OCI-LY7 (cell line): ENCODE measurements around the gene CSTPP1. TPM values are rescaled to one million over a fixed set of nuclear protein-coding genes. Genes with fewer than 3 reads are reported as not detected.

ENCODE experiments used
- BruUV-seq: library from RNA; stranded (reverse); fragments of 400-500 nt; replicated peaks from 2 replicates; lab custom pipeline; 2021; lab: Mats Ljungman, UMichigan
- CTCF ChIA-PET: fragments of 300-600 bp; sonication (Branson Sonifier 250); formaldehyde crosslinking; loops from one replicate; lab custom pipeline; 2022; ENCODE audit warnings: antibody characterized with exemption; ENCODE audit not compliant: unreplicated experiment; lab: Charles Lee
- POLR2A ChIA-PET: fragments of 300-600 bp; sonication (Branson Sonifier 250); formaldehyde crosslinking; loops from one replicate; lab custom pipeline; 2022; ENCODE audit warnings: antibody characterized with exemption; lab: Charles Lee
- DNase-seq: peaks from one replicate; pipeline ENCODE4 v3.0.0-alpha.2; 2015; ENCODE audit warnings: low spot score
- H2AFZ ChIP-seq: fragments of 200-600 bp; sonication (generic), shearing (Covaris generic); 2 replicates; pipeline ENCODE4 v1.6.1; 2014; ENCODE audit warnings: mild to moderate bottlenecking, antibody characterized with exemption, low read length, moderate library complexity
- H3K27ac ChIP-seq: fragments of 200-600 bp; sonication (generic); 2 replicates; pipeline ENCODE4 v1.5.1; 2014; ENCODE audit warnings: mixed run types, low read depth, mild to moderate bottlenecking, moderate library complexity, low read length, inconsistent platforms; ENCODE audit not compliant: poor library complexity, severe bottlenecking
- H3K36me3 ChIP-seq: fragments of 200-600 bp; sonication (generic); 2 replicates; pipeline ENCODE4 v1.6.1; 2014; ENCODE audit warnings: mild to moderate bottlenecking, antibody characterized with exemption, low read length, moderate library complexity, mixed read lengths; ENCODE audit not compliant: insufficient read depth
- H3K4me1 ChIP-seq: fragments of 200-600 bp; sonication (generic); 2 replicates; pipeline ENCODE4 v1.5.1; 2014; ENCODE audit warnings: mild to moderate bottlenecking, low read length; ENCODE audit not compliant: insufficient read depth, poor library complexity, severe bottlenecking
- H3K4me2 ChIP-seq: fragments of 200-600 bp; sonication (generic); 2 replicates; pipeline ENCODE4 v1.6.1; 2014; ENCODE audit warnings: mild to moderate bottlenecking, low read length
- H3K4me3 ChIP-seq: fragments of 200-600 bp; sonication (generic); 2 replicates; pipeline ENCODE4 v1.5.1; 2014; ENCODE audit warnings: mild to moderate bottlenecking, low read depth, low read length; ENCODE audit not compliant: poor library complexity, severe bottlenecking
- H3K79me2 ChIP-seq: fragments of 200-600 bp; sonication (generic); 2 replicates; pipeline ENCODE4 v1.6.1; 2016; ENCODE audit warnings: low read depth, mild to moderate bottlenecking, low read length, moderate library complexity, mixed read lengths; ENCODE audit not compliant: insufficient read depth
- H3K9me2 ChIP-seq: fragments of 200-600 bp; sonication (generic); 2 replicates; pipeline ENCODE4 v1.6.1; 2016; ENCODE audit warnings: mild to moderate bottlenecking, low read length, mixed read lengths; ENCODE audit not compliant: insufficient read depth
- H3K9me3 ChIP-seq: fragments of 200-600 bp; sonication (generic); 2 replicates; pipeline ENCODE4 v1.6.1; 2014; ENCODE audit warnings: mild to moderate bottlenecking, mixed run types, low read length, mixed read lengths
- H4K20me1 ChIP-seq: fragments of 200-600 bp; sonication (generic); 2 replicates; pipeline ENCODE4 v1.6.1; 2014; ENCODE audit warnings: mild to moderate bottlenecking, antibody characterized with exemption, low read length, moderate library complexity, mixed read lengths; ENCODE audit not compliant: insufficient read depth
- CTCF ChIP-seq: fragments of 200-600 bp; sonication (generic); conservative IDR thresholded peaks from 2 replicates; pipeline ENCODE4 v1.5.1; 2014; ENCODE audit warnings: mild to moderate bottlenecking, antibody characterized with exemption, low read length, moderate library complexity, mixed read lengths
- EZH2phosphoT487 ChIP-seq: fragments of 200-600 bp; sonication (generic); IDR thresholded peaks from 2 replicates; pipeline ENCODE4 v1.6.1; 2018; ENCODE audit warnings: low read depth, borderline replicate concordance, mild to moderate bottlenecking, mixed run types, antibody characterized with exemption, low read length, moderate library complexity, mixed read lengths
- intact Hi-C: fragments of 100-400 bp; cut with micrococcal nuclease; formaldehyde crosslinking; loops from one replicate; pipeline ENCODE4 v1.10.0; 2022; ENCODE audit not compliant: unreplicated experiment
- total RNA-seq, 2 experiments: library from RNA; depleted of rRNA in 1 of 2; stranded (reverse); fragments of >200 nt in 1 of 2; shearing (Covaris generic) in 1 of 2; gene quantifications; 2 replicates each; pipeline ENCODE4 v1.2.3, GENCODE V29; 2014 to 2022

The CSTPP1 gene
- total RNA-seq, 2 experiments from 2014 or later = 39.6 to 43.1 TPM

- peak overlapping the region; percentile 84; the same call in 1 of the 2 replicates for H3K4me2 ChIP-seq
- no peak for DNase-seq
- H3K9me3 ChIP-seq = no peaks in the 10 kb centered on the region
- peaks cover 29% of the 10 kb centered on the region for H3K36me3 ChIP-seq
- peaks cover 22% of the 10 kb centered on the region for H3K4me1 ChIP-seq
- peaks cover 9% of the 10 kb centered on the region; the same call in 1 of the 2 replicates for H4K20me1 ChIP-seq
- H3K9me2 ChIP-seq = no peaks in the 10 kb centered on the region
- CTCF ChIA-PET = interaction anchor here (1.2 to 3.9 kb wide), 4 partner anchors 38 to 81 kb away, joined by 3 to 28 read pairs (median 11); partner anchors contain the start of gene ACP2
- no peak overlapping the region for H3K27ac ChIP-seq
- no TSS peak for BruUV-seq
- intact Hi-C loops = loop anchor here (5.0 kb wide), 1 partner anchor 674 kb away; no protein-coding TSS in a partner anchor
- 0 out of 2 replicates have a peak overlapping the region, but pooled peaks have one; percentile 95 for H2AFZ ChIP-seq
- POLR2A ChIA-PET = interaction anchor here (0.6 to 3.3 kb wide), 9 partner anchors 24 to 302 kb away, joined by 3 to 15 read pairs (median 4); partner anchors contain the start of genes ACP2 and DDB2
- peaks cover 31% of the 10 kb centered on the region for H3K79me2 ChIP-seq
- no peak overlapping the region for H3K4me3 ChIP-seq
- TF ChIP-seq CTCF (no peak), EZH2phosphoT487 (no peak)
These were observed 241.8 kb downstream of the CSTPP1 start for GRCh38 chr11:47178316-47178715.

- H3K4me3 ChIP-seq = no peak overlapping the region
- no peak overlapping the region for H2AFZ ChIP-seq
- H3K79me2 ChIP-seq = peaks cover 24% of the 10 kb centered on the region
- H3K9me2 ChIP-seq = no peaks in the 10 kb centered on the region
- H4K20me1 ChIP-seq = peaks cover 9% of the 10 kb centered on the region; the same call in 1 of the 2 replicates
- H3K9me3 ChIP-seq = no peaks in the 10 kb centered on the region
- peaks cover 23% of the 10 kb centered on the region for H3K36me3 ChIP-seq
- H3K4me1 ChIP-seq = peaks cover 22% of the 10 kb centered on the region
- DNase-seq = no peak
- intact Hi-C loops = loop anchor here (5.0 kb wide), 1 partner anchor 673 kb away; no protein-coding TSS in a partner anchor
- no TSS peak for BruUV-seq
- no peak for TF ChIP-seq CTCF
- TF ChIP-seq EZH2phosphoT487 = no peak
- no peak overlapping the region for H3K4me2 ChIP-seq
- ChIA-PET CTCF (interaction anchor here (1.0 to 3.9 kb wide), 5 partner anchors 8 to 80 kb away, joined by 3 to 28 read pairs (median 3); partner anchors contain the start of gene ACP2), POLR2A (interaction anchor here (1.0 to 3.3 kb wide), 6 partner anchors 27 to 81 kb away, joined by 3 to 15 read pairs (median 4); partner anchors contain the start of genes ACP2 and DDB2)
- no peak overlapping the region for H3K27ac ChIP-seq
These were observed 242.4 kb downstream of the CSTPP1 start for GRCh38 chr11:47178737-47179654.
